GM10248 (cell line): ENCODE measurements around the gene LBX2.
A peak's percentile ranks its signal among the peaks of the same experiment; 100 is the strongest.

ENCODE experiments used
- CTCF ChIA-PET: fragments of 300-600 bp; sonication (Branson Sonifier 250); formaldehyde crosslinking; extraction: SDS; loops from one replicate; lab custom pipeline; 2021; ENCODE audit warnings: antibody characterized with exemption; lab: Yijun Ruan, JAX
- POLR2A ChIA-PET: fragments of 350-650 bp; sonication (Branson Sonifier 250); formaldehyde crosslinking; extraction: SDS; loops from one replicate; lab custom pipeline; 2020; ENCODE audit warnings: antibody characterized with exemption; lab: Yijun Ruan, JAX
- DNase-seq: peaks from one replicate; pipeline ENCODE4 v3.0.0; 2012; ENCODE audit errors: extremely low spot score
- TF ChIP-seq, protein P1 (sequence below): IDR thresholded peaks from 2 replicates; pipeline ENCODE4 v1.5.1; 2012; ENCODE audit warnings: mild to moderate bottlenecking, low read depth; ENCODE audit errors: extremely low read depth, missing control alignments, control extremely low read depth

The LBX2 gene, protein sequence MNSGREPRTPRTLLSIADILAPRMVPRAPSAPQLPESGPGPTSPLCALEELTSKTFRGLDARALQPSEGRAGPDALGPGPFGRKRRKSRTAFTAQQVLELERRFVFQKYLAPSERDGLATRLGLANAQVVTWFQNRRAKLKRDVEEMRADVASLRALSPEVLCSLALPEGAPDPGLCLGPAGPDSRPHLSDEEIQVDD

DNA sequence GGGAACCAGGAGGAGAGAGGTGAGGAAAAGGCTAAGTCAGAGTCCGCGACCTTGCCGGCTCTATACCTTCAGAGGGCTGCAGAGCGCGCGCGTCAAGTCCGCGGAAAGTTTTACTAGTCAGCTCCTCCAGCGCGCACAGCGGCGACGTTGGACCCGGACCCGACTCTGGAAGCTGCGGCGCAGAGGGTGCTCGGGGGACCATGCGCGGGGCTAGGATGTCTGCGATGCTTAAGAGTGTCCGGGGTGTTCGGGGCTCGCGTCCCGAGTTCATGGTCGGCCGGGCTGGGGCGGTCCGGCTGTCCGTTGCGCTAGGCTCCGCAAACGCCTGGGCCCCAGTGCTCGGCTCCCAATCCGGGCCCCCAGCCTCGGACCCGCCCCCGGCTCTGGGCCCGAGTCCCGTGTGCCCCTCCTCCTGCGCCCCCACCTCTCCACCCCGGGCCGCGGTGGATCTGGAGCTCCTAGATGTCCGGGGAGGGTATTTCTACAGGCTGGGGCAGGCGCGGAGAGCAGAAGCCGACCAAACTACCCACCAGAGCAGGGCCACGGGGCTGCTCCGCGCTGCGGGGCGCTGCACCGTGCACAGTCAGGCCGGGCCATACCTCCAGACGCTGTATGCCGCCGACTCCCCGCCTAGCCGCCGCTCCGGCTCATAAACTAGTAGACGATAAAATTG is at the start of gene LBX2:
LBX2 (minus strand) TSS at position 337 of the 673 bp plus-strand sequence; CDS start at position 271, 66 bp downstream.
- ChIA-PET POLR2A (interaction anchor here (0.5 kb wide), 1 partner anchor 48 kb away, joined by 4 read pairs; no protein-coding TSS in a partner anchor), CTCF (interaction anchor here (1.0 to 2.5 kb wide), 5 partner anchors 9 to 86 kb away, joined by 3 to 11 read pairs (median 7); partner anchors contain the start of genes CCDC142 and TTC31)
- no peak for DNase-seq
- TF ChIP-seq, protein P1, sequence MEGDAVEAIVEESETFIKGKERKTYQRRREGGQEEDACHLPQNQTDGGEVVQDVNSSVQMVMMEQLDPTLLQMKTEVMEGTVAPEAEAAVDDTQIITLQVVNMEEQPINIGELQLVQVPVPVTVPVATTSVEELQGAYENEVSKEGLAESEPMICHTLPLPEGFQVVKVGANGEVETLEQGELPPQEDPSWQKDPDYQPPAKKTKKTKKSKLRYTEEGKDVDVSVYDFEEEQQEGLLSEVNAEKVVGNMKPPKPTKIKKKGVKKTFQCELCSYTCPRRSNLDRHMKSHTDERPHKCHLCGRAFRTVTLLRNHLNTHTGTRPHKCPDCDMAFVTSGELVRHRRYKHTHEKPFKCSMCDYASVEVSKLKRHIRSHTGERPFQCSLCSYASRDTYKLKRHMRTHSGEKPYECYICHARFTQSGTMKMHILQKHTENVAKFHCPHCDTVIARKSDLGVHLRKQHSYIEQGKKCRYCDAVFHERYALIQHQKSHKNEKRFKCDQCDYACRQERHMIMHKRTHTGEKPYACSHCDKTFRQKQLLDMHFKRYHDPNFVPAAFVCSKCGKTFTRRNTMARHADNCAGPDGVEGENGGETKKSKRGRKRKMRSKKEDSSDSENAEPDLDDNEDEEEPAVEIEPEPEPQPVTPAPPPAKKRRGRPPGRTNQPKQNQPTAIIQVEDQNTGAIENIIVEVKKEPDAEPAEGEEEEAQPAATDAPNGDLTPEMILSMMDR, result no peak

DNA sequence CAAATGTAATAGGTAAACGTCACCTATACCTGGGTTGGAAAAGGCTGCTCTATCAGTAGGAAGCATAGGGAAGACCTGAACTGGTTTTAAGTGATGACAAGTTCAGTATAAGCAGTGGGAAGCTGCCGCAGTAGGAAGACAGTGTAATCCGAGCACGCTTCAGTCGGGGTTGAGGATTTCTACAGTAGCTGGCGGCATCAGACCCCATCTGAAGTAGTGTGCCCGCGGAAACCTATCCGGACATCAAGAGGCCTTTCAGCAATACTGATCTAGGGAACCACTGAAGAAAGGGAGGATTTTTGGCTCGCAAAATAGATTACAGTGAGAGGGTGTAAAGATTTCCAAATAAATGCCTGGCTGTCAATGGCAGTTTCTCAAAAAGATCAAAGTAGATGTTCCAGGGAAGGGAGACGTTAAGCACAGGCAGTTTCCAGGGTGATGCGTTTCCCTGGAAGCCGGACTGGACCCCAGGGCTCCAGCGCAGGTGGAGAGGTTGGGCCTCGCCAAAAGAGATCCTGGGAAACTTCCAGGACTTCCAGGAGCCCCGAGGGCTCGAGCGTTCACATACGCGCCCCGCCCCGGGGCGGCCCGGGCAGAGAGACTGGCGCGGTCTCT is 49.0 kb upstream of the LBX2 start:
- CTCF ChIA-PET, result interaction anchor here (1.1 to 1.9 kb wide), 2 partner anchors 18 to 26 kb away, joined by 3 to 5 read pairs; no protein-coding TSS in a partner anchor
- POLR2A ChIA-PET, result no interaction called here
- no peak for DNase-seq

DNA sequence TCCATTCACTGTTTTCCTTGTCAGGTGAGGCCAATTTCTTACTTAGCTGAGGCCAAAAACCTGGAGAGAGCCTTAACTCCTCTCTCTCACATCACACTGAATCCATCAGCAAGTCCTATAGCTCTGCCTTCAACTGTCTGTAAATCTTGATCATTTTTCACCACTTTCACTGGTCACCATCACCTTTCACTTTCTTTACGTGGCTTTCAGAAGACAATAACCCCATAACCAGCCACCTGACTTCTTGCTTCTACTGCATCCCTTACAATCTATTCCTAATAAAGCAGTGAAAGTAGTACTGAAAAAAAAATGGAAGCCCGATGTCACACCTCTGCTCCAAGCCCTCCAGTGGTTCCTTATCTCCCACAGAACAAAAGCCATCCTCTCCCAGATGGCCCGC is 46.6 kb upstream of the LBX2 start:
- CTCF ChIA-PET, result interaction anchor here (1.0 to 2.8 kb wide), 4 partner anchors 15 to 41 kb away, joined by 4 to 8 read pairs (median 6); no protein-coding TSS in a partner anchor
- POLR2A ChIA-PET, result no interaction called here
- TF ChIP-seq, protein P1, result no peak
- DNase-seq, result no peak

More for the DNA sequence above, 49.0 kb upstream of the LBX2 start:
- TF ChIP-seq, protein P1, result no peak

DNA sequence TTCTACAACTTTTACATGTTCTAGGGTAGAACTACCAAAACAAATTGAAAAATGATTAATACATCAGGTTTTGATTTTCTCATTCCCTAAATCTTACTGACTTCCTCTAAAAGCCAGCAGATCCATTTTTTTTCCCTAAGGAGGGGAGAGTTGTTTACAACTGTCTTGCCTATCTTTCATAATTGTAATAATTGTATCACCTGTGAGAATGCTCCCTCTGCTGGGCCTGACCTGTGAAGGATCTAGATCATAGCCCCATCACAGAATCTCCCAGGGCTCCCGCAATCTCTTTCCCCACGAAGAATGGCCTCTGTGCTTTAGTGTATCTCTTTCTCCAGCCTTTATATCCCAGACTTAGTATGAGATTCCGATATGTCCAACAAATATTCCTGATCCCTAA is 45.2 kb upstream of the LBX2 start:
- ChIA-PET POLR2A (no interaction called here), CTCF (interaction anchor here (0.8 to 2.8 kb wide), 9 partner anchors 12 to 69 kb away, joined by 3 to 16 read pairs (median 3); no protein-coding TSS in a partner anchor)
- DNase-seq, result no peak
- TF ChIP-seq, protein P1, result peak; percentile 39

DNA sequence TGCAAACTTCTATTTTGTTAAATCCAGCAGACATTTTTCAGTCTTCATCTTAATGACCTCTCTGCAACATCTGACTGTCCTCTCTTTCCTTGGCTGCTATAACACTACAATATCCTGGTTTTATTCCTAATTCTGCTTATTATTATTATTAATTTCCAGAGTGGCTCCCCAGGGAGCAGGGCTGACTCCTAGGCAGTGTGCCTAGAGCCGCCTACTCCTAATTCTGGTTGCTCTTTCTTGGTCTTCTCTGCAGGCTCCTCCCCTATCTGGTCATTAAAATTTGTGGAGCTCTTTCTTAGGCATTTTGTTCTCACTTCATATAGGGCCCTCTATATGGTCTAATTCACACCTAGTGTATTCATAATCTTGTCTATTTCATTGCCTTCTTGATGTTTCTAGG is 43.6 kb upstream of the LBX2 start:
- POLR2A ChIA-PET, result no interaction called here
- CTCF ChIA-PET, result interaction anchor here (1.3 kb wide), 1 partner anchor 11 kb away, joined by 4 read pairs; no protein-coding TSS in a partner anchor
- TF ChIP-seq, protein P1, result no peak
- no peak for DNase-seq

DNA sequence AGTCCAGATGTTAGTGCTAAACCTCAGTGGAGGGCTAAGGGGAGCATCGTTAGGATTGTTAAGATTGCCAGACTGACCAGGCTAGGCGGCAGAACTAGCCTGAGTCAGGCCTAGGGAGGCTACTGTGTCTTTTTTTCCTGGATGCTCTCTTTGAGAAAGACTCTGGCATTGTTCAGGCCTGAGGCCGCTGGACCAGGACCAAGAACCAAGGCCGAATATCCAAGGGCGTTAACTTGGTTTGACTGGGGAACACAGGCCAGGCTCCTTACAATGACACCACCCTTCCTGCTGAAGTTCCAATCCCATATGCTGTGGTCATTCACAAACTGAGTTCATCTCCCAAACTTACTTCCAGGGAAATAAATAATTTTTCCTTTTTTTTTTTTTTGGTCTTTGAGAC is 40.9 kb upstream of the LBX2 start:
- no peak for DNase-seq
- ChIA-PET POLR2A (interaction anchor here (2.4 kb wide), 1 partner anchor 10 kb away, joined by 12 read pairs; the partner anchor contains the start of genes AUP1 and HTRA2), CTCF (interaction anchor here (1.0 to 3.0 kb wide), 5 partner anchors 9 to 56 kb away, joined by 4 to 19 read pairs (median 7); partner anchors contain the start of genes AUP1, HTRA2 and PCGF1)
- TF ChIP-seq, protein P1, result no peak
